ENCODE data around the gene MAVS.

GRCh38 chr20:3846378-3846739, 275 bp upstream of the MAVS start:
- no peak for TF ChIP-seq RFX5 (IDR thresholded peaks at IDR 0.05; ENCODE audit: low read length)
- TF ChIP-seq POLR2AphosphoS5 (IDR thresholded peaks at IDR 0.05; ENCODE audit: low read depth, low read length), result no peak; the same call in 1 of the 2 replicates
- no peak for TF ChIP-seq MAX (IDR thresholded peaks at IDR 0.05; ENCODE audit: low read depth)
- TF ChIP-seq CTCF (IDR thresholded peaks at IDR 0.05), result no peak

Data from SK-N-SH (cell line).